PC-3 (cell line): Measurements from ENCODE around the gene NUB1. TPM values are rescaled to one million over a fixed set of nuclear protein-coding genes. Genes with fewer than 3 reads are reported as not detected.

ENCODE experiments used
- ATAC-seq: fragments of 200-7000 bp; cut with Tn5 transposase; 2 replicates; pipeline ENCODE4 v1.9.1; 2020; ENCODE audit warnings: mild to moderate bottlenecking, moderate library complexity
- BruUV-seq: library from RNA; stranded (reverse); fragments of 400-500 nt; replicated peaks from 2 replicates; lab custom pipeline; 2021; lab: Mats Ljungman, UMichigan
- CTCF ChIA-PET: fragments of 300-600 bp; sonication (Branson Sonifier 250); formaldehyde crosslinking; loops from one replicate; lab custom pipeline; 2022; ENCODE audit warnings: antibody characterized with exemption; lab: Charles Lee
- POLR2A ChIA-PET: fragments of 300-600 bp; sonication (Branson Sonifier 250); formaldehyde crosslinking; loops from one replicate; lab custom pipeline; 2022; ENCODE audit warnings: antibody characterized with exemption; ENCODE audit not compliant: unreplicated experiment; lab: Charles Lee
- DNase-seq: peaks from one replicate; pipeline ENCODE4 v3.0.0-alpha.2; 2015
- H2AFZ ChIP-seq: fragments of 300-600 bp; sonication (generic); 2 replicates; pipeline ENCODE4 v1.6.0; 2016; ENCODE audit warnings: antibody characterized with exemption, low read length
- H3F3A ChIP-seq: fragments of 300-600 bp; sonication (generic); one replicate; pipeline ENCODE4 v1.6.0; 2017; ENCODE audit warnings: antibody characterized with exemption, low read length, control low read depth, mild to moderate bottlenecking; ENCODE audit not compliant: unreplicated experiment
- H3K27ac ChIP-seq: fragments of 300-600 bp; sonication (generic); 2 replicates; pipeline ENCODE4 v1.5.1; 2016; ENCODE audit warnings: mild to moderate bottlenecking, low read length
- H3K27me3 ChIP-seq: fragments of 300-600 bp; sonication (generic); 2 replicates; pipeline ENCODE4 v1.6.1; 2016; ENCODE audit warnings: low read length, mixed read lengths
- H3K36me3 ChIP-seq: fragments of 300-600 bp; sonication (generic); 2 replicates; pipeline ENCODE4 v1.6.1; 2016; ENCODE audit warnings: low read depth, mixed run types, low read length, mixed read lengths
- H3K4me1 ChIP-seq: fragments of 300-600 bp; sonication (generic); 2 replicates; pipeline ENCODE4 v1.5.1; 2016; ENCODE audit warnings: low read length; ENCODE audit not compliant: insufficient read depth
- H3K4me2 ChIP-seq: fragments of 300-600 bp; sonication (generic); 2 replicates; pipeline ENCODE4 v1.6.0; 2016; ENCODE audit warnings: low read length
- H3K4me3 ChIP-seq: fragments of 300-600 bp; sonication (generic); 2 replicates; pipeline ENCODE4 v1.5.1; 2016; ENCODE audit warnings: mild to moderate bottlenecking, low read length, mixed read lengths
- H3K79me2 ChIP-seq: fragments of 300-600 bp; sonication (generic); 2 replicates; pipeline ENCODE4 v1.6.1; 2017; ENCODE audit warnings: low read length, mixed read lengths
- H3K9ac ChIP-seq: fragments of 300-600 bp; sonication (generic); 2 replicates; pipeline ENCODE4 v1.6.0; 2016; ENCODE audit warnings: mild to moderate bottlenecking, low read length
- H3K9me2 ChIP-seq: fragments of 300-600 bp; sonication (generic); replicated peaks from 2 replicates; pipeline ENCODE4 v1.6.1; 2016; ENCODE audit warnings: mixed run types, low read length, mixed read lengths
- H3K9me3 ChIP-seq: fragments of 300-600 bp; sonication (generic); 2 replicates; pipeline ENCODE4 v1.6.1; 2016; ENCODE audit warnings: low read length, mixed read lengths
- H4K20me1 ChIP-seq: fragments of 300-600 bp; sonication (generic); 2 replicates; pipeline ENCODE4 v1.6.1; 2016; ENCODE audit warnings: low read length, mixed read lengths
- EZH2 ChIP-seq: fragments of 300-600 bp; sonication (generic); IDR thresholded peaks from one replicate; pipeline ENCODE4 v1.6.1; 2017; ENCODE audit warnings: antibody characterized with exemption, mild to moderate bottlenecking, low read length; ENCODE audit not compliant: unreplicated experiment
- EZH2phosphoT487 ChIP-seq: fragments of 300-600 bp; sonication (generic); IDR thresholded peaks from 2 replicates; pipeline ENCODE4 v1.6.1; 2018; ENCODE audit warnings: mild to moderate bottlenecking, antibody characterized with exemption, low read length, borderline replicate concordance
- intact Hi-C: fragments of 100-400 bp; cut with micrococcal nuclease; formaldehyde crosslinking; loops from 2 replicates; pipeline ENCODE4 v1.9.0; 2023
- total RNA-seq: library from RNA; depleted of rRNA; stranded (reverse); fragments of >200 nt; gene quantifications from 2 replicates; pipeline ENCODE4 v1.2.3, GENCODE V29; 2014
- TF ChIP-seq, protein P1 (sequence below): fragments of 300-600 bp; sonication (generic); conservative IDR thresholded peaks from 2 replicates; pipeline ENCODE4 v1.5.1; 2017; ENCODE audit warnings: antibody characterized with exemption, low read depth, mild to moderate bottlenecking, low read length

The NUB1 gene
- total RNA-seq, 1 experiment from 2014 or later, result 40.1 TPM

- H3K9me3 ChIP-seq, result 0 out of 2 replicates have a peak, but pooled peaks cover 8% of the 10 kb centered on the region
- no peak for ATAC-seq
- intact Hi-C loops, result no loop called here
- H3K79me2 ChIP-seq, result no peaks in the 10 kb centered on the region
- no peaks in the 10 kb centered on the region for H3K27me3 ChIP-seq
- DNase-seq, result no peak
- POLR2A ChIA-PET, result no interaction called here
- H3K9ac ChIP-seq, result no peak overlapping the region
- H3F3A ChIP-seq, result no peaks in the 10 kb centered on the region
- H3K27ac ChIP-seq, result no peak overlapping the region
- peaks cover 4% of the 10 kb centered on the region; the same call in 1 of the 2 replicates for H3K4me1 ChIP-seq
- H4K20me1 ChIP-seq, result no peaks in the 10 kb centered on the region
- H3K9me2 ChIP-seq, result no peaks in the 10 kb centered on the region
- no TSS peak for BruUV-seq
- TF ChIP-seq EZH2phosphoT487 (no peak), EZH2 (no peak)
- TF ChIP-seq, protein P1, sequence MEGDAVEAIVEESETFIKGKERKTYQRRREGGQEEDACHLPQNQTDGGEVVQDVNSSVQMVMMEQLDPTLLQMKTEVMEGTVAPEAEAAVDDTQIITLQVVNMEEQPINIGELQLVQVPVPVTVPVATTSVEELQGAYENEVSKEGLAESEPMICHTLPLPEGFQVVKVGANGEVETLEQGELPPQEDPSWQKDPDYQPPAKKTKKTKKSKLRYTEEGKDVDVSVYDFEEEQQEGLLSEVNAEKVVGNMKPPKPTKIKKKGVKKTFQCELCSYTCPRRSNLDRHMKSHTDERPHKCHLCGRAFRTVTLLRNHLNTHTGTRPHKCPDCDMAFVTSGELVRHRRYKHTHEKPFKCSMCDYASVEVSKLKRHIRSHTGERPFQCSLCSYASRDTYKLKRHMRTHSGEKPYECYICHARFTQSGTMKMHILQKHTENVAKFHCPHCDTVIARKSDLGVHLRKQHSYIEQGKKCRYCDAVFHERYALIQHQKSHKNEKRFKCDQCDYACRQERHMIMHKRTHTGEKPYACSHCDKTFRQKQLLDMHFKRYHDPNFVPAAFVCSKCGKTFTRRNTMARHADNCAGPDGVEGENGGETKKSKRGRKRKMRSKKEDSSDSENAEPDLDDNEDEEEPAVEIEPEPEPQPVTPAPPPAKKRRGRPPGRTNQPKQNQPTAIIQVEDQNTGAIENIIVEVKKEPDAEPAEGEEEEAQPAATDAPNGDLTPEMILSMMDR, result no peak
- CTCF ChIA-PET, result interaction anchor here (0.5 kb wide), 1 partner anchor 164 kb away, joined by 5 read pairs; no protein-coding TSS in a partner anchor
- H3K4me2 ChIP-seq, result no peak overlapping the region
- no peak overlapping the region for H2AFZ ChIP-seq
- no peaks in the 10 kb centered on the region for H3K36me3 ChIP-seq
- H3K4me3 ChIP-seq, result no peak overlapping the region
Measured at GRCh38 chr7:151316896-151317295, 24.7 kb upstream of the NUB1 start.

DNA sequence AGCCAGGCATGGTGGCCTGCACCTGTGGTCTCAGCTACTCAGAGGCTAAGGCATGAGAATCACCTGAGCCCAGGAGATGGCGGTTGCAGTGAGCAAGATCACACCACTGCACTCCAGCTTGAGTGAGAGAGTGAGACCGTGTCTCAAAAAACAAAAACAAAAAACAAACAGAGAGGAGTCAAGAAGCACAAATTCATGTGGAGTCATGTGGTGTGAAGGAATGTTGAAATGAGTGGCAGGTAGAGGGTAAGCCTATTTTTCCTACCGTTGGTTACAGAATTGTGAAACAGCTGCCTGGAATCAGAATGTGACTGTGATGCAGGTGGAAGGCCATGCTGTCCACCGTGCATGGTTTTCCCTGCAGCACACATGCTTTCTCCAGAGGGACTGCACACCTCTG lies 23.7 kb upstream of the NUB1 start:
- ChIA-PET POLR2A (no interaction called here), CTCF (interaction anchor here (0.7 kb wide), 1 partner anchor 428 kb away, joined by 9 read pairs; no protein-coding TSS in a partner anchor)
- intact Hi-C loops, result no loop called here

DNA sequence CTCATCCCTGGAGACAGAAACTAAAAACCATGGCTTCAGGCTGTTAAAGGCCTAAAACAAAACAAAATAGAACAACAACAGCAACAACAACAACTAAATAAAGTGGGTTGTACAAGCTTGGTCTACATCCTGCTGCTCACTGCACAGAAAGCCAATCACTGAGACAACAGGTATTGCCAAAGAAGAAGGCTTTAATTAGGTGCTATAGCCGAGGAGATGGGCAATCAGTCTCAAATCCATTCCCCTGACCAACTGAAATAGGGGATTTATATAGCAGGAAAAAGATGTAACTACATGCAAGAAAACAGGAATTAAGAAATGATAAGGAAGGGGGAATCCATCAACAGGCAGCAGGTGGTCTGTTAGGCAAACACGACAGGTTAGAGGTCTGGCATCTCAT lies 22.4 kb upstream of the NUB1 start:
- H3K4me2 ChIP-seq, result no peak overlapping the region
- H3K4me1 ChIP-seq, result no peaks in the 10 kb centered on the region
- no peaks in the 10 kb centered on the region for H4K20me1 ChIP-seq
- H3K9me2 ChIP-seq, result no peaks in the 10 kb centered on the region
- H3K27me3 ChIP-seq, result no peaks in the 10 kb centered on the region
- H3F3A ChIP-seq, result no peaks in the 10 kb centered on the region
- ChIA-PET CTCF (no interaction called here), POLR2A (no interaction called here)
- TF ChIP-seq EZH2 (no peak), EZH2phosphoT487 (no peak)
- TF ChIP-seq, protein P1, result no peak
- intact Hi-C loops, result no loop called here
- H3K4me3 ChIP-seq, result no peak overlapping the region
- H3K27ac ChIP-seq, result no peak overlapping the region
- no TSS peak for BruUV-seq
- no peak overlapping the region for H2AFZ ChIP-seq
- H3K9me3 ChIP-seq, result 0 out of 2 replicates have a peak, but pooled peaks cover 8% of the 10 kb centered on the region
- no peak overlapping the region for H3K9ac ChIP-seq
- ATAC-seq, result no peak
- DNase-seq, result no peak
- no peaks in the 10 kb centered on the region for H3K79me2 ChIP-seq
- H3K36me3 ChIP-seq, result no peaks in the 10 kb centered on the region

More for the DNA sequence above, 23.7 kb upstream of the NUB1 start:
- Histone ChIP-seq H3K27me3 (no peaks in the 10 kb centered on the region), H3K36me3 (no peaks in the 10 kb centered on the region), H3K9me3 (0 out of 2 replicates have a peak, but pooled peaks cover 8% of the 10 kb centered on the region), H3K4me2 (no peak overlapping the region), H3K79me2 (no peaks in the 10 kb centered on the region), H3K4me3 (no peak overlapping the region), H3K9me2 (no peaks in the 10 kb centered on the region), H4K20me1 (no peaks in the 10 kb centered on the region), H3F3A (no peaks in the 10 kb centered on the region), H3K9ac (no peak overlapping the region), H2AFZ (no peak overlapping the region), H3K4me1 (peaks cover 4% of the 10 kb centered on the region; the same call in 1 of the 2 replicates), H3K27ac (no peak overlapping the region)
- no TSS peak for BruUV-seq
- TF ChIP-seq EZH2 (no peak), EZH2phosphoT487 (no peak)
- TF ChIP-seq, protein P1, result no peak
- ATAC-seq (no peak), DNase-seq (no peak)
